Measurements from ENCODE around the gene ACSF3. TPM values are rescaled to one million over a fixed set of nuclear protein-coding genes. Genes with fewer than 3 reads are reported as not detected.

ACSF3 gene
- total RNA-seq, 1 experiment from 2014 or later: 11.8 TPM

GRCh38 chr16:89113152-89113547 is 19.5 kb downstream of the ACSF3 start:
- Histone ChIP-seq H3K4me3 (no peak overlapping the region), H3K36me3 (peaks cover 3% of the 10 kb centered on the region; the same call in 1 of the 2 replicates), H3K27me3 (no peaks in the 10 kb centered on the region), H3K27ac (no peak overlapping the region), H3K4me1 (peaks cover 13% of the 10 kb centered on the region), H3K9me3 (replicated peaks) (0 out of 2 replicates have a peak, but pooled peaks cover 3% of the 10 kb centered on the region)
- DNase-seq: no peak

GRCh38 chr16:89113661-89114060 is 20.0 kb downstream of the ACSF3 start:
- 0 out of 2 replicates have a peak, but pooled peaks cover under 1% of the 10 kb centered on the region for H3K9me3 ChIP-seq (replicated peaks)
- no peak for DNase-seq
- peaks cover 13% of the 10 kb centered on the region for H3K4me1 ChIP-seq
- no peak overlapping the region for H3K4me3 ChIP-seq
- no peak overlapping the region for H3K27ac ChIP-seq
- peaks cover 3% of the 10 kb centered on the region; the same call in 1 of the 2 replicates for H3K36me3 ChIP-seq
- H3K27me3 ChIP-seq: no peaks in the 10 kb centered on the region

DNA sequence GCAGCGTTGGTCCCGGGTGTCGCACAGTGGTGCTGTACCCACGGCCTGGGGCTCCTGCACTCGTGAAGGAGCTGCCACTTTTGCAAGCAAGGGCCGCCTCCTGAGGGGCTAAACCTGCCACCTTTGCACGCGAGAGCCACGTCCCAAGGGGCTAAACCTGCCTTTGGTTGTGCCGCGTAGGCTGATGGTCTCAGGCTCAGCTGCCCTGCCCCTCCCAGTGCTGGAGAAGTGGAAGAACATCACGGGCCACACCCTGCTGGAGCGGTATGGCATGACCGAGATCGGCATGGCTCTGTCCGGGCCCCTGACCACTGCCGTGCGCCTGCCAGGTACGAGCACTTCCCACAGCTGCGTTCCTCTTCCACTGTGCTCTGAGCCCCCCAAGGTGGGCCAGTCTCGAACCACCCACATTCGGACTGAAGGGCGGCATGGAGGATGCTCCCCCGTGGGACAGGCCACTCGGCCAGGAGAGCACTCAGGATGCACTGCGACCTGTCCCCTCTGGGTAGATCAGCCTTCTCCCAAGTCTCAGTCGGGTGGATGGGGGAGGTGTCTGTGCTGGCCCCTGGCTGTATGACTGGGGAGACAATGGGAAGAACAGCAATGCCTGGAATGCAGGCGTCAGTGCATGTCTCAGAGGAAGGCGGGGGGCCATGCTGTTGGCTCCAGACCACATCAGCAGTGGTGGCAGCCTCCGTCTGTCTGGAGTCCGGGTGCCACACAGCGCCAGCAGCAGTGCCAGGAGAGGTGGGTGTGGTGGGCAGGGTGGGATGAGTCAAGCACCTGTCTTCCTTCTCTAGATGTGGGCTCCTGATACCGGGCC is 20.7 kb downstream of the ACSF3 start:
- Histone ChIP-seq H3K36me3 (peaks cover 3% of the 10 kb centered on the region; the same call in 1 of the 2 replicates), H3K9me3 (replicated peaks) (no peaks in the 10 kb centered on the region), H3K4me1 (peaks cover 13% of the 10 kb centered on the region), H3K27ac (0 out of 2 replicates have a peak overlapping the region, but pooled peaks have one; percentile 7), H3K27me3 (no peaks in the 10 kb centered on the region), H3K4me3 (no peak overlapping the region; the same call in 1 of the 2 replicates)
- peak in 1 of 2 experiments; percentile 27 for DNase-seq

GRCh38 chr16:89115216-89115861 is 21.7 kb downstream of the ACSF3 start:
- no peaks in the 10 kb centered on the region for H3K27me3 ChIP-seq
- peak overlapping the region; percentile 17 for H3K4me3 ChIP-seq
- H3K36me3 ChIP-seq: peaks cover 3% of the 10 kb centered on the region; the same call in 1 of the 2 replicates
- H3K27ac ChIP-seq: 0 out of 2 replicates have a peak overlapping the region, but pooled peaks have one; percentile 7
- peak; percentile 51 to 60 for DNase-seq
- no peaks in the 10 kb centered on the region for H3K9me3 ChIP-seq (replicated peaks)
- H3K4me1 ChIP-seq: peaks cover 13% of the 10 kb centered on the region

GRCh38 chr16:89116341-89117226 is 22.9 kb downstream of the ACSF3 start:
- Histone ChIP-seq H3K27ac (no peak overlapping the region), H3K27me3 (no peaks in the 10 kb centered on the region), H3K36me3 (peaks cover 3% of the 10 kb centered on the region; the same call in 1 of the 2 replicates), H3K4me1 (peaks cover 13% of the 10 kb centered on the region), H3K9me3 (replicated peaks) (no peaks in the 10 kb centered on the region), H3K4me3 (no peak overlapping the region)
- DNase-seq: no peak

- Histone ChIP-seq H3K4me3 (no peak overlapping the region), H3K4me1 (peaks cover 13% of the 10 kb centered on the region), H3K9me3 (replicated peaks) (no peaks in the 10 kb centered on the region), H3K27ac (no peak overlapping the region), H3K36me3 (peaks cover 1% of the 10 kb centered on the region; the same call in 1 of the 2 replicates), H3K27me3 (no peaks in the 10 kb centered on the region)
- DNase-seq: no peak
Observed at GRCh38 chr16:89117227-89117974, 23.7 kb downstream of the ACSF3 start.

DNA sequence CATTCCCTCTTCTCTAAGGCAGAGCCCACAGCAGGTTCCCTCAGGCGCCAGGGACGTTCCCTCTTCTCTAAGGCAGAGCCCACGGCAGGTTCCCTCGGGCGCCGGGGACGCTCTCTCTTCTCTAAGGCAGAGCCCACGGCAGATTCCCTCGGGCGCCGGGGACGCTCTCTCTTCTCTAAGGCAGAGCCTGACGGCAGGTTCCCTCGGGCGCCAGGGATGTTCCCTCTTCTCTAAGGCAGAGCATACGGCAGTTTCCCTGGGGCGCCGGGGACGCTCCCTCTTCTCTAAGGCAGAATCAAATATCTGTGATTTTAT is 24.3 kb downstream of the ACSF3 start:
- Histone ChIP-seq H3K27me3 (no peaks in the 10 kb centered on the region), H3K4me3 (no peak overlapping the region), H3K36me3 (no peaks in the 10 kb centered on the region), H3K4me1 (peaks cover 13% of the 10 kb centered on the region), H3K9me3 (replicated peaks) (no peaks in the 10 kb centered on the region), H3K27ac (no peak overlapping the region)
- no peak for DNase-seq

GRCh38 chr16:89118361-89119165 is 24.9 kb downstream of the ACSF3 start:
- no peaks in the 10 kb centered on the region for H3K36me3 ChIP-seq
- no peaks in the 10 kb centered on the region for H3K9me3 ChIP-seq (replicated peaks)
- H3K4me3 ChIP-seq: no peak overlapping the region
- peak; percentile 25 to 46 for DNase-seq
- H3K27ac ChIP-seq: no peak overlapping the region
- H3K4me1 ChIP-seq: peaks cover 13% of the 10 kb centered on the region
- no peaks in the 10 kb centered on the region for H3K27me3 ChIP-seq

GRCh38 chr16:89119166-89119621 is 25.5 kb downstream of the ACSF3 start:
- Histone ChIP-seq H3K36me3 (no peaks in the 10 kb centered on the region), H3K4me1 (peaks cover 13% of the 10 kb centered on the region), H3K9me3 (replicated peaks) (no peaks in the 10 kb centered on the region), H3K27me3 (no peaks in the 10 kb centered on the region), H3K4me3 (no peak overlapping the region), H3K27ac (no peak overlapping the region)
- DNase-seq: no peak

DNA sequence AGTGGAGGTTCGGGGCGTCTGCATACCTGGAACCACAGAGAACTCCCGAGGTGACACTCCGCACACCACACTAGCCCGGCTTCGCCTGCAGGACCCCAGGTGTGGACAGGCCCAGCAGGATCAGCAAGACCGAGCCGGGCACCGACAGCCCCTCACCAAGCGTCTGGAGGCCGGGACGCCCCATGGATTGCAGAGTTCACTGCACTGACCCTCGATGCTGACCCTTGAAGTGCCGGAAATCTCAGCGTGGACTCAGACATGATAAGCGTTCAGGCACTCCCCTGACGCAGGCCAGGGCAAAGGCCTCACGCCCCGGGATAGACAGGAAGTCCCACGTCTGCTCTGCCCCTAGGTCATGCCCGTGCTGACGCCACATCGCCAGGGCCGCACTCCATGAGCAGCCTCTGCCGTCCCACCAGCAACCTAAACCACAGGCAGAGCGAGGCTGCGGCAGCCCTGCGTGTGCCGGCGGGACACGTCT is 26.0 kb downstream of the ACSF3 start:
- Histone ChIP-seq H3K27ac (no peak overlapping the region), H3K9me3 (replicated peaks) (no peaks in the 10 kb centered on the region), H3K4me3 (no peak overlapping the region), H3K4me1 (peaks cover 8% of the 10 kb centered on the region), H3K36me3 (no peaks in the 10 kb centered on the region), H3K27me3 (no peaks in the 10 kb centered on the region)
- peak in 1 of 2 experiments; percentile 4 for DNase-seq

DNA sequence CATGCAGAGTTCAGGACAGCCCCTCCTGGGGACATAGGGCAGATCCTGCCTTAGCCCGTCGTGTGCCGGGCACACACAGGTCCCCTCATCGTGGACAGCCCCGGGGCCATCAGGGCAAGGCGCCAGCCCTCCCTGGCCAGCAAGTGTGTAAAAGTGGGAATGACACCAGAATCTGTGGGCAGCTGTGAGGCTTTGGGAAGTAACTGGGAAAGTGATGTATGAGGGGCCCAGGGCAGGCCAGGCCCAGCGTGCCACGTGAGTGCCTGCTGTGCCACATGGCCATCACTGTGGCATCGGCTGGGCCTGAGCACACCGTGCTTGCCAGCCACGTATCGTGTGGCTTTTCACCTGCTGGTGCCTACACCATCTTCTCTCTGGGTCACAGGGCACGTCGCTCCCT is 26.6 kb downstream of the ACSF3 start:
- Histone ChIP-seq H3K27me3 (no peaks in the 10 kb centered on the region), H3K27ac (no peak overlapping the region), H3K36me3 (no peaks in the 10 kb centered on the region), H3K4me3 (no peak overlapping the region), H3K4me1 (peaks cover 2% of the 10 kb centered on the region; the same call in 1 of the 2 replicates), H3K9me3 (replicated peaks) (no peaks in the 10 kb centered on the region)
- no peak for DNase-seq

GRCh38 chr16:89120921-89121351 is 27.3 kb downstream of the ACSF3 start:
- no peaks in the 10 kb centered on the region for H3K27me3 ChIP-seq
- no peak overlapping the region for H3K27ac ChIP-seq
- H3K4me3 ChIP-seq: no peak overlapping the region
- no peak for DNase-seq
- H3K36me3 ChIP-seq: no peaks in the 10 kb centered on the region
- no peaks in the 10 kb centered on the region for H3K9me3 ChIP-seq (replicated peaks)
- no peaks in the 10 kb centered on the region for H3K4me1 ChIP-seq

DNA sequence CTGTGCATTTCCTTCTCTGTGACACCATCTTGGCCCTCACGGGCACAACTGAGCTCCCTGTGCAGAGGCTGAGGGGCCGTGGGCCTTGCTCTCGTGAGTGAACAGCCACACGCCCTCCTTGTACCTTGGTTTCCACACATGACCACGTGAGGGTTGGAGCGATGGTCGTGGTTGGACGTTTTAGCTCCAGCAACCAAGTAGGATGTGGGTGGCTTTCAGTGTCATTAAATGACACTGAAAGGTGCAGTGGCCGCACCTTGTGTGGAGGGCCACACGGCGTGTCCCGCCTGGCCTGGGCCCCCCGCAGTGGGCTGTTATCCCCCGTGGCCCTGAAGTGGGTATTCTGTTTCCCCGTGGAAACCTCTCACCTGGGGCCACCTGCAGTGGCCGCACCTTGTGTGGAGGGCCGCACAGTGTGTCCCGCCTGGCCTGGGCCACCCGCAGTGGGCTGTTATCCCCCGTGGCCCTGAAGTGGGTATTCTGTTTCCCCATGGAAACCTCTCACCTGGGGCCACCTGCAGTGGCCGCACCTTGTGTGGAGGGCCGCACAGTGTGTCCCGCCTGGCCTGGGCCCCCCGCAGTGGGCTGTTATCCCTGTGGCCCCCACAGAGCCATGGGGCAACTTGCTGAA is 28.2 kb downstream of the ACSF3 start:
- H3K36me3 ChIP-seq: no peaks in the 10 kb centered on the region
- DNase-seq: no peak

More for the DNA sequence above, 28.2 kb downstream of the ACSF3 start:
- Histone ChIP-seq H3K4me3 (no peak overlapping the region), H3K4me1 (no peaks in the 10 kb centered on the region), H3K27ac (no peak overlapping the region), H3K9me3 (replicated peaks) (no peaks in the 10 kb centered on the region), H3K27me3 (no peaks in the 10 kb centered on the region)
